Upper lobe of left lung (tissue), 6 donors: ENCODE data around the gene PIK3IP1. TPM values are rescaled to one million over a fixed set of nuclear protein-coding genes. Genes with fewer than 3 reads are reported as not detected.

Experiments used
- ATAC-seq, 2 donors: fragments of 200-7000 bp; cut with Tn5 transposase; one replicate each; pipeline ENCODE4 v1.9.1; 2022; ENCODE audit warnings: mild to moderate bottlenecking in 2 of 2, moderate library complexity in 2 of 2; ENCODE audit not compliant: low FRiP score in 2 of 2
- DNase-seq, 2 donors: peaks; one replicate each; pipeline ENCODE4 v3.0.0-alpha.2; 2019 to 2020
- H3K27ac ChIP-seq, 4 donors: fragments of 200-600 bp; sonication (generic); one replicate each; pipeline ENCODE4 v1.5.1; 2016 to 2019
- H3K27me3 ChIP-seq, 4 donors: fragments of 200-600 bp; sonication (generic); one replicate each; pipeline ENCODE4 v1.5.1; 2017 to 2019
- H3K36me3 ChIP-seq, 4 donors: fragments of 200-600 bp; sonication (generic); one replicate each; pipeline ENCODE4 v1.5.1; 2016 to 2019
- H3K4me1 ChIP-seq, 4 donors: fragments of 200-600 bp; sonication (generic); one replicate each; pipeline ENCODE4 v1.5.1; 2018 to 2019
- H3K4me3 ChIP-seq, 4 donors: fragments of 200-600 bp; sonication (generic); one replicate each; pipeline ENCODE4 v1.5.1; 2017 to 2019; ENCODE audit warnings: mild to moderate bottlenecking in 2 of 4, moderate library complexity in 1 of 4
- H3K9me3 ChIP-seq, 4 donors: fragments of 200-600 bp; sonication (generic); one replicate each; pipeline ENCODE4 v1.5.1; 2018 to 2019
- EP300 ChIP-seq, 4 donors: sonication (generic); formaldehyde crosslinking; IDR thresholded peaks; one replicate each; pipeline ENCODE4 v1.5.1; 2017; ENCODE audit warnings: antibody characterized with exemption in 4 of 4, control low read depth in 2 of 4
- POLR2A ChIP-seq, 4 donors: fragments of 450-650 bp; IDR thresholded peaks; one replicate each; pipeline ENCODE4 v1.5.1; 2016 to 2017; ENCODE audit warnings: antibody characterized with exemption in 4 of 4, mild to moderate bottlenecking in 2 of 4
- POLR2AphosphoS5 ChIP-seq, 2 donors: sonication (generic); formaldehyde crosslinking; IDR thresholded peaks; one replicate each; pipeline ENCODE4 v1.5.1; 2017; ENCODE audit warnings: antibody characterized with exemption in 2 of 2
- WGBS, 2 donors: methylation state at CpG; one replicate each; pipeline ENCODE4 v1.1.5; 2017 to 2018; 5-methylcytosine and 5-hydroxymethylcytosine counted together
- total RNA-seq, 6 donors: library from RNA; depleted of rRNA in 4 of 6; stranded (reverse); fragments of >200 nt in 4 of 6; gene quantifications; one replicate each; pipeline versions ENCODE4 v1.1.0 to v1.2.1, GENCODE V29; 2016 to 2021
- TF ChIP-seq, protein P1 (sequence below), 6 experiments: fragments of 450-650 bp in 4 of 6; fragments of 200-600 bp in 2 of 6; sonication (generic) in 2 of 6; IDR thresholded peaks; one replicate each; pipeline ENCODE4 v1.5.1; 2016 to 2019; ENCODE audit warnings: antibody characterized with exemption in 6 of 6
- donor health status: DM: no; HTN: no; CAD: no; lungs with moderate emphysema.
- donor health status: DM: no; HTN: yes; CAD: no; lungs with severe emphysema.

Gene PIK3IP1
- total RNA-seq, 6 donors from 2014 or later: 38.9 to 97.1 (median 65.8) TPM

DNA sequence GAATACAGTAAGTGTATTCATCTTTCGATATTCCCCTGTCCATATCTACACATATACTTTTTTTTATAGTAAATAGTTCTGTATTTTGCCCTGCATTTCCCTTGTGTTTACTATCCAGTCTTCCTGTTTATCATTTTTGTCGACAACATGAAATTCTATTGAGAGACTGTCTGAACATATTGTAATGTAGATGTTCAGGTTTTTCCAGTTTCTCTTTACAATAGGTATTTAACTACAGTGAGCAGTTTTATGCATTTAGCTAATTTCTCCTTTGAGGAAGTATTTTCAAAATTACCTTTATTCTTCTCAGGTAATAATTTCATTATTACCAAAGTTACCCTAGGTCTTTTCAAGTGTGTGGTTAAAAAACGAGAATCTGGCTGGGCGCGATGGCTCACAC, 16.7 kb downstream of the PIK3IP1 start:
- TF ChIP-seq, protein P1, sequence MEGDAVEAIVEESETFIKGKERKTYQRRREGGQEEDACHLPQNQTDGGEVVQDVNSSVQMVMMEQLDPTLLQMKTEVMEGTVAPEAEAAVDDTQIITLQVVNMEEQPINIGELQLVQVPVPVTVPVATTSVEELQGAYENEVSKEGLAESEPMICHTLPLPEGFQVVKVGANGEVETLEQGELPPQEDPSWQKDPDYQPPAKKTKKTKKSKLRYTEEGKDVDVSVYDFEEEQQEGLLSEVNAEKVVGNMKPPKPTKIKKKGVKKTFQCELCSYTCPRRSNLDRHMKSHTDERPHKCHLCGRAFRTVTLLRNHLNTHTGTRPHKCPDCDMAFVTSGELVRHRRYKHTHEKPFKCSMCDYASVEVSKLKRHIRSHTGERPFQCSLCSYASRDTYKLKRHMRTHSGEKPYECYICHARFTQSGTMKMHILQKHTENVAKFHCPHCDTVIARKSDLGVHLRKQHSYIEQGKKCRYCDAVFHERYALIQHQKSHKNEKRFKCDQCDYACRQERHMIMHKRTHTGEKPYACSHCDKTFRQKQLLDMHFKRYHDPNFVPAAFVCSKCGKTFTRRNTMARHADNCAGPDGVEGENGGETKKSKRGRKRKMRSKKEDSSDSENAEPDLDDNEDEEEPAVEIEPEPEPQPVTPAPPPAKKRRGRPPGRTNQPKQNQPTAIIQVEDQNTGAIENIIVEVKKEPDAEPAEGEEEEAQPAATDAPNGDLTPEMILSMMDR (IDR thresholded peaks at IDR 0.05): no peak
- no peak for TF ChIP-seq EP300 (IDR thresholded peaks at IDR 0.05)
- no peak for TF ChIP-seq POLR2A (IDR thresholded peaks at IDR 0.05)
- TF ChIP-seq POLR2AphosphoS5 (IDR thresholded peaks at IDR 0.05): no peak
- Histone ChIP-seq H3K27ac (peak overlapping the region in 2 of 4 donors; percentile 26 to 48), H3K4me1 (peaks cover 4 to 23% (median 13%) of the 10 kb centered on the region in 4 donors), H3K36me3 (peaks cover 23 to 94% (median 72%) of the 10 kb centered on the region in 4 donors), H3K27me3 (no peaks in the 10 kb centered on the region), H3K4me3 (no peak overlapping the region), H3K9me3 (no peaks in the 10 kb centered on the region)
- WGBS, 2 donors: 59 to 68% methylated on average over 5 of the region's 5 CpGs
- DNase-seq (no peak), ATAC-seq (no peak)

DNA sequence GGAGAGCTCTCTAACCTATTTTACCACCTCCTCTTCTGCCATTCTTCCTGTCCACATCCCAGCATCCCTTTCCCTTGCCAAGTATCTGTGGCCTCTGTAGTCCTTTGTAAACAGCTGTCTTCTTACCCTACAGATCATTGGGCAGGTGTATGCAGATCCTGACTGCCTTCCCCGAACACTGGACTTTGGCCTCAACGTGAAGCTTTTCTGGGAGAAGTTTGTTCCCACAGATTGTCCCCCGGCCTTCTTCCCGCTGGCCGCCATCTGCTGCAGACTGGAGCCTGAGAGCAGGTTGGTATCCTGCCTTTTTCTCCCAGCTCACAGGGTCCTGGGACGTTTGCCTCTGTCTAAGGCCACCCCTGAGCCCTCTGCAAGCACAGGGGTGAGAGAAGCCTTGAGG, 17.3 kb downstream of the PIK3IP1 start:
- Histone ChIP-seq H3K27ac (peak overlapping the region in 3 of 4 donors; percentile 15 to 48 (median 26)), H3K27me3 (no peaks in the 10 kb centered on the region), H3K9me3 (no peaks in the 10 kb centered on the region), H3K4me3 (no peak overlapping the region), H3K36me3 (peaks cover 23 to 91% (median 69%) of the 10 kb centered on the region in 4 donors), H3K4me1 (peaks cover 4 to 27% (median 13%) of the 10 kb centered on the region in 4 donors)
- 79 to 88% methylated on average over 6 of the region's 6 CpGs for WGBS, 2 donors
- no peak for TF ChIP-seq EP300 (IDR thresholded peaks at IDR 0.05)
- TF ChIP-seq POLR2AphosphoS5 (IDR thresholded peaks at IDR 0.05): no peak
- no peak for TF ChIP-seq POLR2A (IDR thresholded peaks at IDR 0.05)
- TF ChIP-seq, protein P1 (IDR thresholded peaks at IDR 0.05): no peak
- ATAC-seq: no peak
- no peak for DNase-seq

DNA sequence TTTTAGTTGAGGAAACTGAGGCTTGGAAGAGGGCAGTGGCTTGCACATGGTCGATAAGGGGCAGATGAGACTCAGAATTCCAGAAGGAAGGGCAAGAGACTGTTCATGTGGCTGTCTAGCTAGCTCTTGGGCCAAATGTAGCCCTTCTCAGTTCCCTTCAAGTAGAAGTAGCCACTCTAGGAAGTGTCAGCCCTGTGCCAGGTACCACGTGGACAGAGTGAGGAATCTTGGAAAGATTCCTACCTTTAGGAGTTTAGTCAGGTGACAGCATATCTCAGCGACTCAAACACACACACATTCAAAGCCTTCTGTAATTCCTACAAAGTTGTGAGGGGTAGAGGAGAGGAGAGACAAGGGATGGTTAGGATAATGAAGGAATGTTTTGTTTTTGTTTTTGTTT, 18.3 kb downstream of the PIK3IP1 start:
- H3K27ac ChIP-seq: peak overlapping the region in 1 of 4 donors; percentile 48
- WGBS, 2 donors: 56 to 86% methylated on average over 3 of the region's 3 CpGs
- no peaks in the 10 kb centered on the region for H3K9me3 ChIP-seq
- ATAC-seq: peak in 1 of 2 donors; percentile 44
- DNase-seq: no peak
- peaks cover 23 to 88% (median 69%) of the 10 kb centered on the region in 4 donors for H3K36me3 ChIP-seq
- H3K27me3 ChIP-seq: no peaks in the 10 kb centered on the region
- TF ChIP-seq POLR2AphosphoS5 (IDR thresholded peaks at IDR 0.05) (no peak), EP300 (IDR thresholded peaks at IDR 0.05) (no peak), POLR2A (IDR thresholded peaks at IDR 0.05) (no peak)
- TF ChIP-seq, protein P1 (IDR thresholded peaks at IDR 0.05): no peak
- H3K4me1 ChIP-seq: peaks cover 4 to 27% (median 12%) of the 10 kb centered on the region in 4 donors
- H3K4me3 ChIP-seq: no peak overlapping the region

DNA sequence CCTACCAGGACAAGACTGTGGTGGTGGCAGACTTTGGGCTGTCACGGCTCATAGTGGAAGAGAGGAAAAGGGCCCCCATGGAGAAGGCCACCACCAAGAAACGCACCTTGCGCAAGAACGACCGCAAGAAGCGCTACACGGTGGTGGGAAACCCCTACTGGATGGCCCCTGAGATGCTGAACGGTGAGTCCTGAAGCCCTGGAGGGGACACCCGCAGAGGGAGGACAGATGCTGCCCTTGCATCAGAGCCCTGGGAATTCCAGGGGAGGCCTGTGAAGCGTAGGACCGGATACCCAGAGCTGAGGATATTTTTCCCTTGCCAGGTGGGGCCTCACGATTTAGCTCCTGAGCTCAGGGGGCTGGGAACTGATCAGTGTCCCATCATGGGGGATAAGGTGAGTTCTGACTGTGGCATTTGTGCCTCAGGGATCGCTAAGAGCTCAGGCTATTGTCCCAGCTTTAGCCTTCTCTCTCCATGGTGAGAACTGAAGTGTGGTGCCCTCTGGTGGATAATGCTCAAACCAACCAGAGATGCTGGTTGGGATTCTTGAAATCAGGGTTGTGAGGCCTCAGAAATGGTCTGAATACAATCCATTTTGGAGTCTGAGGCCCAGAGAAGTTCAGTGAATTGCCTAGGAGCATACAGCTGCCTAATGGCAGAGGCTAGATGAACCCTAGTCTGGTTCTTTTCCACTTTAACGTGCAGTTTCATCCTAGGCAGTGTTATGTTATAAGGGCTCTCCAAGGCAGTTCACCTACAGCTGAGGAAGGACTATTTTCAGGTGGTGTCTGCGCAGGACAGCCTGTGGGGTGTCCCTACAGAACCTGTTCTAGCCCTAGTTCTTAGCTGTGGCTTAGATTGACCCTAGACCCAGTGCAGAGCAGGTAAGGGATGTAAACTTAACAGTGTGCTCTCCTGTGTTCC, 19.5 kb downstream of the PIK3IP1 start:
- TF ChIP-seq, protein P1 (IDR thresholded peaks at IDR 0.05): peak; percentile 58 to 75 (median 66)
- TF ChIP-seq POLR2AphosphoS5 (IDR thresholded peaks at IDR 0.05): no peak
- H3K4me3 ChIP-seq: no peak overlapping the region
- peaks cover 23 to 88% (median 69%) of the 10 kb centered on the region in 4 donors for H3K36me3 ChIP-seq
- H3K9me3 ChIP-seq: no peaks in the 10 kb centered on the region
- peaks cover 3 to 18% (median 5%) of the 10 kb centered on the region in 4 donors for H3K4me1 ChIP-seq
- DNase-seq (peak in 1 of 2 donors; percentile 60), ATAC-seq (peak; percentile 79 to 81)
- peak overlapping the region; percentile 17 to 52 (median 46) for H3K27ac ChIP-seq
- whole genome bisulfite sequencing, 2 donors: 69 to 73% methylated on average over 11 to 15 of the region's 15 CpGs
- H3K27me3 ChIP-seq: no peaks in the 10 kb centered on the region
